GM23338 (cell line): ENCODE measurements around the gene BRI3BP. TPM values are rescaled to one million over a fixed set of nuclear protein-coding genes. Genes with fewer than 3 reads are reported as not detected.

Experiments
- ATAC-seq: fragments of 200-7000 bp; cut with Tn5 transposase; 3 replicates; pipeline ENCODE4 v1.9.1; 2020
- DNase-seq: peaks from one replicate; pipeline ENCODE4 v3.0.0-alpha.2; 2015; ENCODE audit warnings: low spot score
- H2AFZ ChIP-seq: fragments of 200-600 bp; sonication (generic); 2 replicates; pipeline ENCODE4 v1.8.0; 2016; ENCODE audit warnings: antibody characterized with exemption, mild to moderate bottlenecking, moderate library complexity
- H3F3A ChIP-seq: fragments of 200-600 bp; sonication (generic); replicated peaks from 2 replicates; pipeline ENCODE4 v1.8.0; 2017; ENCODE audit warnings: antibody characterized with exemption, mixed run types, low read depth
- H3K27ac ChIP-seq: fragments of 200-600 bp; sonication (generic); 2 replicates; pipeline ENCODE4 v1.6.1; 2016; ENCODE audit warnings: low read depth
- H3K27me3 ChIP-seq: fragments of 200-600 bp; sonication (generic); 2 replicates; pipeline ENCODE4 v1.8.0; 2016; ENCODE audit warnings: mild to moderate bottlenecking, mixed run types, moderate library complexity; ENCODE audit not compliant: insufficient read depth
- H3K36me3 ChIP-seq: fragments of 200-600 bp; sonication (generic); 2 replicates; pipeline ENCODE4 v1.8.0; 2016; ENCODE audit warnings: mild to moderate bottlenecking; ENCODE audit not compliant: insufficient read depth
- H3K4me1 ChIP-seq: fragments of 200-600 bp; sonication (generic); 2 replicates; pipeline ENCODE4 v1.8.0; 2016; ENCODE audit warnings: mild to moderate bottlenecking, moderate library complexity; ENCODE audit not compliant: insufficient read depth
- H3K4me2 ChIP-seq: fragments of 200-600 bp; sonication (generic); 2 replicates; pipeline ENCODE4 v1.7.1; 2017; ENCODE audit warnings: mixed run types
- H3K4me3 ChIP-seq: fragments of 200-600 bp; sonication (generic); 2 replicates; pipeline ENCODE4 v1.6.1; 2016; ENCODE audit warnings: mixed run types
- H3K79me2 ChIP-seq: fragments of 200-600 bp; sonication (generic); replicated peaks from 2 replicates; pipeline ENCODE4 v1.8.0; 2017; ENCODE audit warnings: mild to moderate bottlenecking; ENCODE audit not compliant: insufficient read depth
- H3K9me2 ChIP-seq: fragments of 200-600 bp; sonication (generic); 2 replicates; pipeline ENCODE4 v1.8.0; 2017; ENCODE audit not compliant: insufficient read depth
- H4K20me1 ChIP-seq: fragments of 200-600 bp; sonication (generic); replicated peaks from 2 replicates; pipeline ENCODE4 v1.8.0; 2017; ENCODE audit warnings: mild to moderate bottlenecking; ENCODE audit not compliant: insufficient read depth
- H3K27ac Mint-ChIP-seq: 2 replicates; pipeline ENCODE4 v1.8.0; 2020; ENCODE audit warnings: inconsistent platforms, mild to moderate bottlenecking, moderate library complexity, mixed read lengths
- H3K27me3 Mint-ChIP-seq: 3 replicates; pipeline ENCODE4 v1.8.0; 2022; ENCODE audit warnings: low read depth, mild to moderate bottlenecking, moderate library complexity, mixed read lengths, inconsistent platforms; ENCODE audit not compliant: insufficient read depth, poor library complexity
- H3K36me3 Mint-ChIP-seq: 3 replicates; pipeline ENCODE4 v1.8.0; 2021; ENCODE audit warnings: low read depth, mild to moderate bottlenecking, inconsistent platforms, moderate library complexity, mixed read lengths
- H3K4me1 Mint-ChIP-seq: 3 replicates; pipeline ENCODE4 v1.8.0; 2020; ENCODE audit warnings: mild to moderate bottlenecking, inconsistent platforms, mixed read lengths
- H3K4me3 Mint-ChIP-seq: 3 replicates; pipeline ENCODE4 v1.8.0; 2021; ENCODE audit warnings: moderate library complexity, mild to moderate bottlenecking, inconsistent platforms, mixed read lengths
- H3K9me3 Mint-ChIP-seq: 3 replicates; pipeline ENCODE4 v1.8.0; 2020; ENCODE audit warnings: moderate library complexity, mild to moderate bottlenecking, inconsistent platforms, mixed read lengths
- CREB1 ChIP-seq: fragments of 250-450 bp; sonication (Bioruptor Pico); IDR thresholded peaks from 2 replicates; pipeline ENCODE4 v1.5.0; 2020; ENCODE audit warnings: low read depth, mild to moderate bottlenecking, moderate library complexity
- EZH2 ChIP-seq: fragments of 200-600 bp; sonication (generic); IDR thresholded peaks from one replicate; pipeline ENCODE4 v1.8.0; 2017; ENCODE audit warnings: antibody characterized with exemption, mild to moderate bottlenecking, low read depth; ENCODE audit not compliant: unreplicated experiment
- EZH2phosphoT487 ChIP-seq: fragments of 200-600 bp; sonication (generic); IDR thresholded peaks from one replicate; pipeline ENCODE4 v1.8.1; 2018; ENCODE audit warnings: antibody characterized with exemption; ENCODE audit not compliant: unreplicated experiment
- JUNB ChIP-seq: IDR thresholded peaks from one replicate; pipeline ENCODE4 v1.6.1; 2016; ENCODE audit warnings: antibody characterized with exemption; ENCODE audit not compliant: unreplicated experiment
- NANOG ChIP-seq: IDR thresholded peaks from 2 replicates; pipeline ENCODE4 v1.6.1; 2016; ENCODE audit warnings: antibody characterized with exemption, borderline replicate concordance
- POLR2AphosphoS5 ChIP-seq: IDR thresholded peaks from 2 replicates; pipeline ENCODE4 v1.6.1; 2016; ENCODE audit warnings: antibody characterized with exemption, low read depth
- REST ChIP-seq: IDR thresholded peaks from one replicate; pipeline ENCODE4 v1.6.1; 2018; ENCODE audit warnings: antibody characterized with exemption; ENCODE audit not compliant: unreplicated experiment
- STAT1 ChIP-seq: IDR thresholded peaks from one replicate; pipeline ENCODE4 v1.6.1; 2016; ENCODE audit warnings: antibody characterized with exemption; ENCODE audit not compliant: unreplicated experiment
- ZNF114 ChIP-seq: fragments of 250-450 bp; sonication (Bioruptor Pico); IDR thresholded peaks from 2 replicates; pipeline ENCODE4 v1.5.0; 2020; ENCODE audit warnings: mild to moderate bottlenecking, moderate library complexity
- ZNF331 ChIP-seq: fragments of 250-450 bp; sonication (Bioruptor Pico); IDR thresholded peaks from 2 replicates; pipeline ENCODE4 v1.5.0; 2020; ENCODE audit warnings: low read depth, mild to moderate bottlenecking, moderate library complexity
- polyA plus RNA-seq: library from polyadenylated mRNA; unstranded; fragments of >200 nt; fragmentation: Nextera tagmentation; extraction: Ambion mirVana; gene quantifications from 2 replicates; pipeline ENCODE4 v1.2.1, GENCODE V29; 2016
- total RNA-seq: library from RNA; depleted of rRNA; stranded (reverse); fragments of >200 nt; shearing (Covaris generic); gene quantifications from 2 replicates; pipeline ENCODE4 v1.2.3, GENCODE V29; 2014
- TF ChIP-seq, protein P1 (sequence below): IDR thresholded peaks from 2 replicates; pipeline ENCODE4 v1.6.1; 2016; ENCODE audit warnings: antibody characterized with exemption
- TF ChIP-seq, protein P2 (sequence below): fragments of 250-450 bp; sonication (Bioruptor Pico); IDR thresholded peaks from 2 replicates; pipeline ENCODE4 v1.5.0; 2020; ENCODE audit warnings: mild to moderate bottlenecking, moderate library complexity
- TF ChIP-seq, protein P3 (sequence below), 2 experiments: fragments of 200-600 bp in 1 of 2; sonication (generic) in 1 of 2; conservative IDR thresholded peaks; 2 replicates each; pipeline versions ENCODE4 v1.5.1 to v1.6.1; 2016 to 2017; ENCODE audit warnings: antibody characterized with exemption in 2 of 2, low read depth in 2 of 2, mild to moderate bottlenecking in 2 of 2, moderate library complexity in 1 of 2

BRI3BP gene
- total and polyA plus RNA-seq, 2 experiments from 2014 or later = 5.8 to 10.7 TPM

GRCh38 chr12:125024949-125025563 lies 31.6 kb downstream of the BRI3BP start:
- H3K4me3 ChIP-seq = no peak overlapping the region
- Mint-ChIP-seq H3K27me3 (no peaks in the 10 kb centered on the region), H3K9me3 (no peaks in the 10 kb centered on the region; the same call in 2 of the 3 replicates), H3K36me3 (peaks cover 37% of the 10 kb centered on the region), H3K27ac (peak overlapping the region; percentile 27; the same call in 1 of the 2 replicates), H3K4me1 (no peaks in the 10 kb centered on the region), H3K4me3 (no peak overlapping the region)
- no peaks in the 10 kb centered on the region; the same call in 1 of the 2 replicates for H4K20me1 ChIP-seq
- no peaks in the 10 kb centered on the region for H3K9me2 ChIP-seq
- DNase-seq (no peak), ATAC-seq (no peak)
- no peak overlapping the region for H3K4me2 ChIP-seq
- no peaks in the 10 kb centered on the region for H3K4me1 ChIP-seq
- H3K36me3 ChIP-seq = no peaks in the 10 kb centered on the region; the same call in 1 of the 2 replicates
- H3K79me2 ChIP-seq = no peaks in the 10 kb centered on the region
- 0 out of 2 replicates have a peak, but pooled peaks cover 3% of the 10 kb centered on the region for H3F3A ChIP-seq
- no peak overlapping the region for H2AFZ ChIP-seq
- H3K27ac ChIP-seq = peak overlapping the region; percentile 27; the same call in 1 of the 2 replicates
- TF ChIP-seq, protein P1, sequence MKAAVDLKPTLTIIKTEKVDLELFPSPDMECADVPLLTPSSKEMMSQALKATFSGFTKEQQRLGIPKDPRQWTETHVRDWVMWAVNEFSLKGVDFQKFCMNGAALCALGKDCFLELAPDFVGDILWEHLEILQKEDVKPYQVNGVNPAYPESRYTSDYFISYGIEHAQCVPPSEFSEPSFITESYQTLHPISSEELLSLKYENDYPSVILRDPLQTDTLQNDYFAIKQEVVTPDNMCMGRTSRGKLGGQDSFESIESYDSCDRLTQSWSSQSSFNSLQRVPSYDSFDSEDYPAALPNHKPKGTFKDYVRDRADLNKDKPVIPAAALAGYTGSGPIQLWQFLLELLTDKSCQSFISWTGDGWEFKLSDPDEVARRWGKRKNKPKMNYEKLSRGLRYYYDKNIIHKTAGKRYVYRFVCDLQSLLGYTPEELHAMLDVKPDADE = no peak
- TF ChIP-seq POLR2AphosphoS5 (no peak), ZNF114 (CRISPR knock-in tag) (no peak), ZNF331 (no peak), EZH2phosphoT487 (no peak), CREB1 (CRISPR knock-in tag) (no peak), EZH2 (no peak), REST (no peak), STAT1 (no peak), JUNB (no peak), NANOG (no peak)
- TF ChIP-seq, protein P2, sequence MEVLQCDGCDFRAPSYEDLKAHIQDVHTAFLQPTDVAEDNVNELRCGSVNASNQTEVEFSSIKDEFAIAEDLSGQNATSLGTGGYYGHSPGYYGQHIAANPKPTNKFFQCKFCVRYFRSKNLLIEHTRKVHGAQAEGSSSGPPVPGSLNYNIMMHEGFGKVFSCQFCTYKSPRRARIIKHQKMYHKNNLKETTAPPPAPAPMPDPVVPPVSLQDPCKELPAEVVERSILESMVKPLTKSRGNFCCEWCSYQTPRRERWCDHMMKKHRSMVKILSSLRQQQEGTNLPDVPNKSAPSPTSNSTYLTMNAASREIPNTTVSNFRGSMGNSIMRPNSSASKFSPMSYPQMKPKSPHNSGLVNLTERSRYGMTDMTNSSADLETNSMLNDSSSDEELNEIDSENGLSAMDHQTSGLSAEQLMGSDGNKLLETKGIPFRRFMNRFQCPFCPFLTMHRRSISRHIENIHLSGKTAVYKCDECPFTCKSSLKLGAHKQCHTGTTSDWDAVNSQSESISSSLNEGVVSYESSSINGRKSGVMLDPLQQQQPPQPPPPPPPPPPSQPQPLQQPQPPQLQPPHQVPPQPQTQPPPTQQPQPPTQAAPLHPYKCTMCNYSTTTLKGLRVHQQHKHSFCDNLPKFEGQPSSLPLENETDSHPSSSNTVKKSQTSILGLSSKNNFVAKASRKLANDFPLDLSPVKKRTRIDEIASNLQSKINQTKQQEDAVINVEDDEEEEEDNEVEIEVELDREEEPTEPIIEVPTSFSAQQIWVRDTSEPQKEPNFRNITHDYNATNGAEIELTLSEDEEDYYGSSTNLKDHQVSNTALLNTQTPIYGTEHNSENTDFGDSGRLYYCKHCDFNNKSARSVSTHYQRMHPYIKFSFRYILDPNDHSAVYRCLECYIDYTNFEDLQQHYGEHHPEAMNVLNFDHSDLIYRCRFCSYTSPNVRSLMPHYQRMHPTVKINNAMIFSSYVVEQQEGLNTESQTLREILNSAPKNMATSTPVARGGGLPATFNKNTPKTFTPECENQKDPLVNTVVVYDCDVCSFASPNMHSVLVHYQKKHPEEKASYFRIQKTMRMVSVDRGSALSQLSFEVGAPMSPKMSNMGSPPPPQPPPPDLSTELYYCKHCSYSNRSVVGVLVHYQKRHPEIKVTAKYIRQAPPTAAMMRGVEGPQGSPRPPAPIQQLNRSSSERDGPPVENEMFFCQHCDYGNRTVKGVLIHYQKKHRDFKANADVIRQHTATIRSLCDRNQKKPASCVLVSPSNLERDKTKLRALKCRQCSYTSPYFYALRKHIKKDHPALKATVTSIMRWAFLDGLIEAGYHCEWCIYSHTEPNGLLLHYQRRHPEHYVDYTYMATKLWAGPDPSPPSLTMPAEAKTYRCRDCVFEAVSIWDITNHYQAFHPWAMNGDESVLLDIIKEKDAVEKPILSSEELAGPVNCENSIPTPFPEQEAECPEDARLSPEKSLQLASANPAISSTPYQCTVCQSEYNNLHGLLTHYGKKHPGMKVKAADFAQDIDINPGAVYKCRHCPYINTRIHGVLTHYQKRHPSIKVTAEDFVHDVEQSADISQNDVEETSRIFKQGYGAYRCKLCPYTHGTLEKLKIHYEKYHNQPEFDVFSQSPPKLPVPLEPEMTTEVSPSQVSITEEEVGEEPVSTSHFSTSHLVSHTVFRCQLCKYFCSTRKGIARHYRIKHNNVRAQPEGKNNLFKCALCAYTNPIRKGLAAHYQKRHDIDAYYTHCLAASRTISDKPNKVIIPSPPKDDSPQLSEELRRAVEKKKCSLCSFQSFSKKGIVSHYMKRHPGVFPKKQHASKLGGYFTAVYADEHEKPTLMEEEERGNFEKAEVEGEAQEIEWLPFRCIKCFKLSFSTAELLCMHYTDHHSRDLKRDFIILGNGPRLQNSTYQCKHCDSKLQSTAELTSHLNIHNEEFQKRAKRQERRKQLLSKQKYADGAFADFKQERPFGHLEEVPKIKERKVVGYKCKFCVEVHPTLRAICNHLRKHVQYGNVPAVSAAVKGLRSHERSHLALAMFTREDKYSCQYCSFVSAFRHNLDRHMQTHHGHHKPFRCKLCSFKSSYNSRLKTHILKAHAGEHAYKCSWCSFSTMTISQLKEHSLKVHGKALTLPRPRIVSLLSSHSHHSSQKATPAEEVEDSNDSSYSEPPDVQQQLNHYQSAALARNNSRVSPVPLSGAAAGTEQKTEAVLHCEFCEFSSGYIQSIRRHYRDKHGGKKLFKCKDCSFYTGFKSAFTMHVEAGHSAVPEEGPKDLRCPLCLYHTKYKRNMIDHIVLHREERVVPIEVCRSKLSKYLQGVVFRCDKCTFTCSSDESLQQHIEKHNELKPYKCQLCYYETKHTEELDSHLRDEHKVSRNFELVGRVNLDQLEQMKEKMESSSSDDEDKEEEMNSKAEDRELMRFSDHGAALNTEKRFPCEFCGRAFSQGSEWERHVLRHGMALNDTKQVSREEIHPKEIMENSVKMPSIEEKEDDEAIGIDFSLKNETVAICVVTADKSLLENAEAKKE (CRISPR knock-in tag) = no peak
- TF ChIP-seq, protein P3, sequence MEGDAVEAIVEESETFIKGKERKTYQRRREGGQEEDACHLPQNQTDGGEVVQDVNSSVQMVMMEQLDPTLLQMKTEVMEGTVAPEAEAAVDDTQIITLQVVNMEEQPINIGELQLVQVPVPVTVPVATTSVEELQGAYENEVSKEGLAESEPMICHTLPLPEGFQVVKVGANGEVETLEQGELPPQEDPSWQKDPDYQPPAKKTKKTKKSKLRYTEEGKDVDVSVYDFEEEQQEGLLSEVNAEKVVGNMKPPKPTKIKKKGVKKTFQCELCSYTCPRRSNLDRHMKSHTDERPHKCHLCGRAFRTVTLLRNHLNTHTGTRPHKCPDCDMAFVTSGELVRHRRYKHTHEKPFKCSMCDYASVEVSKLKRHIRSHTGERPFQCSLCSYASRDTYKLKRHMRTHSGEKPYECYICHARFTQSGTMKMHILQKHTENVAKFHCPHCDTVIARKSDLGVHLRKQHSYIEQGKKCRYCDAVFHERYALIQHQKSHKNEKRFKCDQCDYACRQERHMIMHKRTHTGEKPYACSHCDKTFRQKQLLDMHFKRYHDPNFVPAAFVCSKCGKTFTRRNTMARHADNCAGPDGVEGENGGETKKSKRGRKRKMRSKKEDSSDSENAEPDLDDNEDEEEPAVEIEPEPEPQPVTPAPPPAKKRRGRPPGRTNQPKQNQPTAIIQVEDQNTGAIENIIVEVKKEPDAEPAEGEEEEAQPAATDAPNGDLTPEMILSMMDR (conservative IDR thresholded peaks at IDR 0.05; ENCODE audit: low read depth in 2 of 2) = no peak
- H3K27me3 ChIP-seq = no peaks in the 10 kb centered on the region
